Hepatocyte (in vitro differentiated cells): ENCODE results near the gene ANGPTL4. TPM values are rescaled to one million over a fixed set of nuclear protein-coding genes. Genes with fewer than 3 reads are reported as not detected.

ENCODE experiments used
- DNase-seq: peaks from one replicate; pipeline ENCODE4 v3.0.0-alpha.2; 2016; ENCODE audit warnings: low spot score
- H2AFZ ChIP-seq: fragments of 200-600 bp; sonication (generic); 2 replicates; pipeline ENCODE4 v1.6.0; 2016; ENCODE audit warnings: antibody characterized with exemption, mild to moderate bottlenecking
- H3K27ac ChIP-seq: fragments of 200-600 bp; sonication (generic); 2 replicates; pipeline ENCODE4 v1.5.1; 2016; ENCODE audit warnings: mild to moderate bottlenecking
- H3K27me3 ChIP-seq: fragments of 200-600 bp; sonication (generic); 2 replicates; pipeline ENCODE4 v1.6.1; 2016
- H3K36me3 ChIP-seq: fragments of 200-600 bp; sonication (generic); replicated peaks from 2 replicates; pipeline ENCODE4 v1.5.1; 2016; ENCODE audit warnings: low read depth; ENCODE audit not compliant: insufficient read depth
- H3K4me1 ChIP-seq: fragments of 200-600 bp; sonication (generic); 2 replicates; pipeline ENCODE4 v1.5.1; 2016; ENCODE audit warnings: mild to moderate bottlenecking, moderate library complexity; ENCODE audit not compliant: insufficient read depth
- H3K4me2 ChIP-seq: fragments of 200-600 bp; sonication (generic); 2 replicates; pipeline ENCODE4 v1.6.0; 2016
- H3K4me3 ChIP-seq: fragments of 200-600 bp; sonication (generic); 2 replicates; pipeline ENCODE4 v1.5.1; 2016; ENCODE audit warnings: mild to moderate bottlenecking
- H3K79me2 ChIP-seq: fragments of 200-600 bp; sonication (generic); 2 replicates; pipeline ENCODE4 v1.6.0; 2017; ENCODE audit warnings: mild to moderate bottlenecking
- H3K9me2 ChIP-seq: fragments of 200-600 bp; sonication (generic); replicated peaks from 2 replicates; pipeline ENCODE4 v1.6.0; 2017; ENCODE audit warnings: mild to moderate bottlenecking; ENCODE audit not compliant: insufficient read depth
- H3K9me3 ChIP-seq: fragments of 200-600 bp; sonication (generic); 2 replicates; pipeline ENCODE4 v1.5.1; 2016; ENCODE audit warnings: low read depth, mild to moderate bottlenecking
- H4K20me1 ChIP-seq: fragments of 200-600 bp; sonication (generic); 2 replicates; pipeline ENCODE4 v1.6.0; 2016; ENCODE audit warnings: mild to moderate bottlenecking; ENCODE audit not compliant: insufficient read depth, poor library complexity, severe bottlenecking
- EZH2 ChIP-seq: fragments of 200-600 bp; sonication (generic); IDR thresholded peaks from 2 replicates; pipeline ENCODE4 v1.6.1; 2016; ENCODE audit warnings: antibody characterized with exemption, mild to moderate bottlenecking, borderline replicate concordance
- EZH2phosphoT487 ChIP-seq: fragments of 200-600 bp; sonication (generic); IDR thresholded peaks from one replicate; pipeline ENCODE4 v1.6.1; 2018; ENCODE audit warnings: antibody characterized with exemption, mild to moderate bottlenecking, low read depth, moderate library complexity; ENCODE audit not compliant: unreplicated experiment, severe bottlenecking
- WGBS: methylation state at CpG from one replicate; pipeline ENCODE4 v1.1.6; 2016; ENCODE audit warnings: low lambda C conversion rate; ENCODE audit errors: missing lambda C conversion rate; 5-methylcytosine and 5-hydroxymethylcytosine counted together
- polyA plus RNA-seq: library from polyadenylated mRNA; unstranded; fragments of >200 nt; fragmentation: Nextera tagmentation; extraction: Ambion mirVana; gene quantifications from 2 replicates; pipeline ENCODE4 v1.2.1, GENCODE V29; 2016
- total RNA-seq: library from RNA; depleted of rRNA; stranded (reverse); fragments of >200 nt; gene quantifications from 2 replicates; pipeline ENCODE4 v1.2.3, GENCODE V29; 2014
- TF ChIP-seq, protein P1 (sequence below): fragments of 200-600 bp; sonication (generic); IDR thresholded peaks from 2 replicates; pipeline ENCODE4 v1.5.1; 2016; ENCODE audit warnings: antibody characterized with exemption, mild to moderate bottlenecking; ENCODE audit not compliant: poor library complexity

Gene ANGPTL4
- total and polyA plus RNA-seq, 2 experiments from 2014 or later = 14.7 to 23.4 TPM

DNA sequence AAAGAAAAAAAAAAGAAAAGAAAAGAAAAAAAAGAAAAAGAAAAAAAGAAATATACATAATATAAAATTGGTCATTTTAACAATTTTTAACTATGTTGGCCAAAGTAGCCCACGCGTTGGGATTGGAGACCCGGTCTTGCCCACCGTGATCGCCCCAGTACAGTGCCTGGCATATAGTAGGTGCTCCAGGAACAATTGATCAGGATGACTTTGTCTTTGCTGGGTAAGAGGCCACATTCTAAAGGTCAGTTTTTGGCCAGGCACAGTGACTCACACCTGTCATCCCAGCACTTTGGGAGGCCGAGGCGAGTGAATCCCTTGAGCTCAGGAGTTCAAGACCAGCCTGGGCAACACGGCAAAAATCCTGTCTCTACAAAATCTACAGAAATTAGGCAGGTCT is 3.8 kb upstream of the ANGPTL4 start:
- no peak for DNase-seq
- Histone ChIP-seq H3K9me2 (no peaks in the 10 kb centered on the region), H2AFZ (no peak overlapping the region), H3K9me3 (no peaks in the 10 kb centered on the region), H4K20me1 (no peaks in the 10 kb centered on the region), H3K79me2 (no peaks in the 10 kb centered on the region), H3K4me2 (no peak overlapping the region), H3K27me3 (no peaks in the 10 kb centered on the region), H3K36me3 (no peaks in the 10 kb centered on the region), H3K4me1 (peaks cover 13% of the 10 kb centered on the region), H3K4me3 (no peak overlapping the region), H3K27ac (no peak overlapping the region)
- TF ChIP-seq EZH2 = no peak
- TF ChIP-seq, protein P1, sequence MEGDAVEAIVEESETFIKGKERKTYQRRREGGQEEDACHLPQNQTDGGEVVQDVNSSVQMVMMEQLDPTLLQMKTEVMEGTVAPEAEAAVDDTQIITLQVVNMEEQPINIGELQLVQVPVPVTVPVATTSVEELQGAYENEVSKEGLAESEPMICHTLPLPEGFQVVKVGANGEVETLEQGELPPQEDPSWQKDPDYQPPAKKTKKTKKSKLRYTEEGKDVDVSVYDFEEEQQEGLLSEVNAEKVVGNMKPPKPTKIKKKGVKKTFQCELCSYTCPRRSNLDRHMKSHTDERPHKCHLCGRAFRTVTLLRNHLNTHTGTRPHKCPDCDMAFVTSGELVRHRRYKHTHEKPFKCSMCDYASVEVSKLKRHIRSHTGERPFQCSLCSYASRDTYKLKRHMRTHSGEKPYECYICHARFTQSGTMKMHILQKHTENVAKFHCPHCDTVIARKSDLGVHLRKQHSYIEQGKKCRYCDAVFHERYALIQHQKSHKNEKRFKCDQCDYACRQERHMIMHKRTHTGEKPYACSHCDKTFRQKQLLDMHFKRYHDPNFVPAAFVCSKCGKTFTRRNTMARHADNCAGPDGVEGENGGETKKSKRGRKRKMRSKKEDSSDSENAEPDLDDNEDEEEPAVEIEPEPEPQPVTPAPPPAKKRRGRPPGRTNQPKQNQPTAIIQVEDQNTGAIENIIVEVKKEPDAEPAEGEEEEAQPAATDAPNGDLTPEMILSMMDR = no peak
- TF ChIP-seq EZH2phosphoT487 = no peak
- WGBS = 92% methylated on average over 8 of the region's 8 CpGs

DNA sequence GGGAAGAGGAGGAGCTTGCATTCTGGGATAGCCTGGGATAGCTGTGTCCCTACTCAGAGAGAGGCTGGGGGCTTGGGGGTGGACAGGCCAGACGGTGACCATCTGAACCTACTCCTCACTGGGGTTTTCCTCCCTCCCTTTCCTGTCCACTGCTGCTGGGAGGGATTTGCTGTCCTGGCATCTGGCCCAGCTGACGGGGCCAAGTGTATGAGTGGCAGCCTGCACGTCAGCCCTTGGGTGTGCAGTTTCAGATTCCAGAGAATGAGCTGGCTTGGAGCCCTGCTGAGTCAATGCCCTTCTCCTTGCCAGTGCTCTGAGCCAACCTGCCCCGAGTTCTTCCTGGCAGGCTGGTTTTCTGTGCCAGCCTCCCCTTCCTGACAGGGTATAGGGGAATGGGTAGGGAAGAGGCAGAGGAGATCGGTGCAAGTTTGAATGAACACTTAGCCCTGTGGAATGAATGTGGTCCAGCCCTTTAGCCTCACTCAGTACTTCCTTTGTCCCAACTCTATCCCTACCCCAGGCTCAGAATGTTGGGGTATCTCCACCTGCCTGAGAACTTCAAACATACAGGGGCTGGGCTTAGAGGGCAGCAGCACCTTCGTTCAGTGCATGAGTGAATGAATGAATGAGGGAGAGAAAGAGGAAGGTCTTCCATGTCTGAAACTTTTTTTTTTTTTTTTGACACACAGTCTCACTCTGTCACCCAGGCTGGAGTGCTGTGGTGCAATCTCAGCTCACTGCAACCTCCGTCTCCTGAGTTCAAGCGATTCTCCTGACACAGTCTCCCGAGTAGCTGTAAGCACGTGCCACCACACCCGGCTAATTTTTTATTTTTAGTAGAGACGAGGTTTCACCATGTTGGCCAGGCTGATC is 1.8 kb upstream of the ANGPTL4 start:
- peak overlapping the region; percentile 72 for H3K27ac ChIP-seq
- H3K79me2 ChIP-seq = no peaks in the 10 kb centered on the region
- H3K4me2 ChIP-seq = peak overlapping the region; percentile 56
- H3K9me2 ChIP-seq = no peaks in the 10 kb centered on the region
- TF ChIP-seq, protein P1 = no peak
- TF ChIP-seq EZH2 = no peak
- no peak for TF ChIP-seq EZH2phosphoT487
- H3K4me3 ChIP-seq = no peak overlapping the region
- peak; percentile 90 for DNase-seq
- H2AFZ ChIP-seq = no peak overlapping the region
- no peaks in the 10 kb centered on the region for H3K36me3 ChIP-seq
- H3K27me3 ChIP-seq = peaks cover 5% of the 10 kb centered on the region
- 69% methylated on average over 12 of the region's 12 CpGs for WGBS
- no peaks in the 10 kb centered on the region for H4K20me1 ChIP-seq
- H3K4me1 ChIP-seq = peaks cover 18% of the 10 kb centered on the region
- H3K9me3 ChIP-seq = no peaks in the 10 kb centered on the region

DNA sequence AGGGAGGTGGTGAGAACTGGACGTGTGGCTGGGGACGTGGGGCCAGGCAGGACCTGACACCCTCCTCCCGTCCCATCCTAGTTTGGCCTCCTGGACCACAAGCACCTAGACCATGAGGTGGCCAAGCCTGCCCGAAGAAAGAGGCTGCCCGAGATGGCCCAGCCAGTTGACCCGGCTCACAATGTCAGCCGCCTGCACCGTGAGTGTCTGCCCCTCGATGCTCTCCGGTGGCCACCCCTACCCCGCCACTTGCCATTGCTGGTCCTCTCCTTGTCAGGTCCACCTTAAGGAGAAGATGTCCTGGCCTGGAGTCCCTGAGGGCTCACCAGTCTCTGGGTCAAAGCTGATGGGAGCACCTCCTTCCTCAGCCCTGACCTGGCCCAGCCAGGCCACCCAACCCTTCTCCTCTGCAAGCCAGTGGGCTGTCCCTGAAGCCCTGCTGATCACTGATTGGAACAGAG is 2.2 kb downstream of the ANGPTL4 start:
- 98% methylated on average over 11 of the region's 11 CpGs for WGBS

More for the DNA sequence above, 2.2 kb downstream of the ANGPTL4 start:
- Histone ChIP-seq H3K79me2 (peaks cover 3% of the 10 kb centered on the region), H2AFZ (no peak overlapping the region), H3K4me3 (no peak overlapping the region), H4K20me1 (no peaks in the 10 kb centered on the region), H3K9me3 (no peaks in the 10 kb centered on the region), H3K9me2 (no peaks in the 10 kb centered on the region), H3K36me3 (no peaks in the 10 kb centered on the region), H3K27me3 (peaks cover 5% of the 10 kb centered on the region), H3K4me1 (peaks cover 31% of the 10 kb centered on the region), H3K27ac (no peak overlapping the region), H3K4me2 (no peak overlapping the region)
- DNase-seq = no peak
- TF ChIP-seq EZH2 (no peak), EZH2phosphoT487 (no peak)
- TF ChIP-seq, protein P1 = no peak
